Fibroblast of gingiva (primary cell): ENCODE measurements around the gene IL1A.
"Not testable (repeated sequence)": the region's sequence is repeated elsewhere in the genome, so short reads cannot be mapped to it uniquely, and the experiment has no call there.

ENCODE experiments used
- DNase-seq: peaks from one replicate; pipeline ENCODE4 v3.0.0-alpha.2; 2011; ENCODE audit warnings: low read depth

IL1A gene, protein sequence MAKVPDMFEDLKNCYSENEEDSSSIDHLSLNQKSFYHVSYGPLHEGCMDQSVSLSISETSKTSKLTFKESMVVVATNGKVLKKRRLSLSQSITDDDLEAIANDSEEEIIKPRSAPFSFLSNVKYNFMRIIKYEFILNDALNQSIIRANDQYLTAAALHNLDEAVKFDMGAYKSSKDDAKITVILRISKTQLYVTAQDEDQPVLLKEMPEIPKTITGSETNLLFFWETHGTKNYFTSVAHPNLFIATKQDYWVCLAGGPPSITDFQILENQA

GRCh38 chr2:112784199-112785189 lies at the start of gene IL1A:
IL1A (minus strand) TSS chr2:112784493; CDS start chr2:112783770, 723 bp downstream.
- no peak for DNase-seq

GRCh38 chr2:112833976-112834375 lies 49.7 kb upstream of the IL1A start:
- DNase-seq: no peak

- not testable (repeated sequence) for DNase-seq
These were observed 49.3 kb upstream of the IL1A start for GRCh38 chr2:112833639-112833931.

DNA sequence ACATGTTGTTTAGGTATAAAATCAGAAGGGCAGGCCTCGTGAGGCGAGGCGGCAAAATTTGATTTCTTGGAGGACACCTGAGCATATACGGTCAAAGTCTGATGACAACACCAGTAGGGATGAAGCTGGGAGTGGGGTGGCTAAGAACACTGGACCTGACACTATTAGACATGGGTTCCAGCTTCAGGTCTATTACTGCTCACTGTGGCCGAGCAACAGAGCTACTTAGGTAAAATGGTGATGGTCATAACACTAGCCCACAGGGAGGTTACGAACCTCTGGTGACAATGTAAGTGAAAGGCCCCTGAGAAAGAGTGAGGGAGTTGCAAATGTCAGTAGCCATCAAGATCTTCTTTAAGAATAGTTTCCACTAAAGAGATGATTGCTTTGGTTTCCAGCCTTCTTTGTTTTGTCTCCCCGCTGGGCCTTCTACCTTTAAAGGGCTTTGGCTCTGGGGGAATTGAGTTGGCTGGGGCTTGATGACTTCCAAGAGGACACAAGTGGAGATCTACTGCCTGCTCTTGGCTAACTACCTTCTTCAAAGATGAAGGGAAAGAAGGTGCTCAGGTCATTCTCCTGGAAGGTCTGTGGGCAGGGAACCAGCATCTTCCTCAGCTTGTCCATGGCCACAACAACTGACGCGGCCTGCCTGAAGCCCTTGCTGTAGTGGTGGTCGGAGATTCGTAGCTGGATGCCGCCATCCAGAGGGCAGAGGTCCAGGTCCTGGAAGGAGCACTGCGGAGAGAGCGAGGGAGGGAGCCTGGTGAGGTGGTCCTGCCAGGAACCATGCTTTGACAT lies 48.7 kb upstream of the IL1A start:
- DNase-seq: no peak

- DNase-seq: no peak
These were observed 47.9 kb upstream of the IL1A start for GRCh38 chr2:112831946-112832840.

- no peak for DNase-seq
These were observed 47.2 kb upstream of the IL1A start for GRCh38 chr2:112831513-112831845.

GRCh38 chr2:112830682-112831512 lies 46.6 kb upstream of the IL1A start:
- DNase-seq: no peak

DNA sequence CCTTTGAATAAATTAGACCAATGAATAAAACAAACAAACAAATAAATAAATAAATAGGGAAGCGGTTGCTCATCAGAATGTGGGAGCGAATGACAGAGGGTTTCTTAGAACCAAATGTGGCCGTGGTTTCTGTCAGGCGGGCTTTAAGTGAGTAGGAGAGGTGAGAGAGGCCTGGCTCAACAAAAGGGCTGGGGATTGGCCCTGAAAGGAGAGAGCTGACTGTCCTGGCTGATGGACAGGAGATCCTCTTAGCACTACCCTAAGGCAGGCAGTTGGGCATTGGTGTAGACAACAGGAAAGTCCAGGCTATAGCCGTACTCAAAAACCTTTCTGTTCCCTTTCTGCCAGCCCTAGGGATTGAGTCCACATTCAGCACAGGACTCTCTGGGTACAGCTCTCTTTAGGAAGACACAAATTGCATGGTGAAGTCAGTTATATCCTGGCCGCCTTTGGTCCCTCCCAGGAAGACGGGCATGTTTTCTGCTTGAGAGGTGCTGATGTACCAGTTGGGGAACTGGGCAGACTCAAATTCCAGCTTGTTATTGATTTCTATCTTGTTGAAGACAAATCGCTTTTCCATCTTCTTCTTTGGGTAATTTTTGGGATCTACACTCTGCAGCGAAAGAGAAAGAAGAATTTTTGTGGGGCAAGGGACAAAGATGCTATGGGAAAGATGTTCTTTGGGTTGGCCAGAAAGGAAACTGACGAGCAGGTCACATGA lies 45.8 kb upstream of the IL1A start:
- no peak for DNase-seq

DNA sequence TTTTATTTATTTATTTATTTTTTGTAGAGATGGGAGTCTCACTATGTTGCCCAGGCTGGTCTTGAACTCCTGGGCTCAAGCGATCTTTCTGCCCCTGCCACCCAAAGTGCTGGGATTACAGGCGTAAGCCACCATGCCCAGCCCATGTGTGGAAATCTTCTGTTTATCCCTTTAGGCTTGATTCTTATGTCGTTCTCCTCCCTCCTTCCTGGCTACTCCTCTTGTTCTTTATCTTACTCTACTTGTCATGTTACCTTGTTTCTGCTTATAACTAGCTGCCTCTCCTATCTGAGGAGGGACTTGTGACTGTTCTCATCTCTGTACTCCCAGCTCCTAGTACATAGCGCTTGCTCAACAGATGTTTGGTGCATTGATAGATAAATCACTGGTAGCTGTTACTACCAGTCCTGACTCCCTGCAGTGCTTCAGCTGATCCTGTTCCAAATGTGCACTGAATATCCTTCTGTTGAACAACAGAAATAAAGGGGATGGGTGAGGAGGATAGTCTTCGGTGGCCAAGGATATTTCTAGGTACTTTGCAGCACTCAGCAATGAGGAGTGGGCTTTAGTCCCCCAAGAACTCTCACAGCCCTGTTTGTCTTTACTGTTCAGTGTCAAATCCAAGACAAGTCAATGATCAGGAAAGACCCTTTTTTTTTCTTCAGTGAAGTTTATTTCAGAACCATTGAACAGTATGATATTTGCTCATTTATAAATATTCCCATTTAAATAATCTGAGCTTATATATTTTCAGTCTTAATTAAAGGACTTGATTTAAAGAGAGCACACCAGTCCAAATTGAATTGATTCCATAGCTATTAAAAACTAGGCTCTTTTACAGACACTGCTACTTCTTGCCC lies 45.0 kb upstream of the IL1A start:
- DNase-seq: no peak

GRCh38 chr2:112828251-112828691 lies 44.0 kb upstream of the IL1A start:
- no peak for DNase-seq

GRCh38 chr2:112827604-112828185 lies 43.4 kb upstream of the IL1A start:
- DNase-seq: no peak

- DNase-seq: no peak
These were observed 42.7 kb upstream of the IL1A start for GRCh38 chr2:112827009-112827408.

DNA sequence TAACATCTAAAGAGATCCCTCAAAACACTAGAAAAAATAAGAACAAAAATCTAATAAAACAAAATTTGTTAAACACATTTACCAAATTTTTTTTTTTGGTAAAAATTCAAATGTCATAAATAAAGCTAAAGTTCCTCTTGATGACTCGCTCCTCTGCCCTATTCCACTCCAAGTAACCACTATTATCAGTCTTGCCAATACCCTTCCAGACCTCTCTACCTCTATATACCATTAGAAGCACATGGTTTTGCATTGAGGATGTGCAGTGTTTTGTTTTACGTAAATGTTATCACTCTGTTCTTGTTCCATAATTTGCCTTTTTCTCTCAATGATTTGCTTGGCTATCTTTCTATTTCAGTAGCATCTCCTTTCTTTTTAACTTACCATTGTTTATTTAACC lies 41.4 kb upstream of the IL1A start:
- DNase-seq: no peak

- no peak for DNase-seq
These were observed 40.4 kb upstream of the IL1A start for GRCh38 chr2:112824694-112825085.

- DNase-seq: no peak
These were observed 37.4 kb upstream of the IL1A start for GRCh38 chr2:112821682-112822081.

- no peak for DNase-seq
These were observed 36.8 kb upstream of the IL1A start for GRCh38 chr2:112821142-112821541.

GRCh38 chr2:112820343-112820742 lies 36.0 kb upstream of the IL1A start:
- no peak for DNase-seq

DNA sequence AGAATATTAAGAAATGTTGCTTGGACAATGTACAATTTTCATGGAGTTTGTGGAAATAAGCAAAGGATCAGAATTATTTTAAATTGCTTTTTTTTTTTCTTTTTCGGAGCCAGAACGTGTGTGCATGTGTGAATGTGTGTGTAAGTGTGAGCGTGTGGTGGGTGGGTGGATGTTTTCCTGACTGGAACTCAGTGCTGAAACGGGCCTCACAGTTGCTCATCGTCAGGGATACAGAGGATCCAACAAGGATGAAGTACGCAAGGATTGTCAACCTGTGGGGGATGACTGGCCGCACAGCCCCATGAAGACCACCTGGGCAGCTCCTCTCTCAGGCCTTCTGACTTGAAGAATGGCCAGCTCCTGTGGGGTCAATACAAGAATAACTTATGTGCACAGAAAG lies 34.8 kb upstream of the IL1A start:
- no peak for DNase-seq
